ENCODE results near the gene DUS1L.

Gene DUS1L

DNA sequence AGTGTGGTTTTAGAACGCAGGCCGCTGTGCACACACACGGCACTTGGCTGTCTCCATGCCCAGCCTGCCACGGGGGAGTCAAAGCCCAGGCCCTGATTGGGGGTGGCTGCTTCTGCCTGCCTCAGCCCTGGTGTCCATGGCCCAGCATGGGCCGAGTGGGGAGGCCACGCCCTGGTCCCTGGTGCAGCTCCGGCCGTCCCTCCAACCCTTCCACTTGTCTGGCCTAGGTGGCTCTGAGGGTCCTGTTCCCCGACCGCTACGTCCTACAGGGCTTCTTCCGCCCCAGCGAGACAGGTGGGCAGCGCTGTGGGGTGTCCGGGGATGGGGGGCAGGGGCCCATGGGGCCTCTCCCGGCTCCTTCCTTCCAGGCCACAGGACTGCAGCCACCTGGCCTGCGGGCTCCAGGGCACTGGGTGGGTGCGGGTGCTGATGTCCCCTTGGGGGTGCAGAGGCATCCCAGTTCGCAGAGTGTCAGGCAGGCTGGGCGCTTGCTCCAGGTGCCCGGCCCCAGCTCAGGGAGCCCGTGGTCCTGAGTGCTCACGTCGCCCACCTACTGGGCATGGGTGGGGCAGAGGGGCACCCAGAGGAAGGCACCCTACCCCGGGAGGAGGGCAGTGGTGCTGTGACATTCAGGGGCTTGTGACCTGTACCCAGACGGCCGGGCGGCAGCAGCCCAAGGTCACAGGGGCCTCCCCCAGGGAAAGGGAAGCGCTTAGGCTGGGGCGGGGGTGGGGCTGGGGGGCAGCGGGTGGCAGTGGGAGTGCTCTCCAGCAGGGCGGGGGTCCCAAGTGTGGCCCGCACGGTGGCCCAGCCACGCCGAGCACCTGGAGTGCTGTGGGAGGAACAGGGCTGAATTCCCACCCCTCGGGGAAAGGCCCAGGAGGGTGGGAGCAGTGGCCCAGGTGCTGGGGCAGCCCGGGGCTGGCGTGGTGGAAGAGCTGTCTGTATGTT, 54.8 kb downstream of the DUS1L start:
- no peak for DNase-seq

- DNase-seq, result no peak
Observed at GRCh38 chr17:82009413-82009812, 56.2 kb downstream of the DUS1L start.

DNA sequence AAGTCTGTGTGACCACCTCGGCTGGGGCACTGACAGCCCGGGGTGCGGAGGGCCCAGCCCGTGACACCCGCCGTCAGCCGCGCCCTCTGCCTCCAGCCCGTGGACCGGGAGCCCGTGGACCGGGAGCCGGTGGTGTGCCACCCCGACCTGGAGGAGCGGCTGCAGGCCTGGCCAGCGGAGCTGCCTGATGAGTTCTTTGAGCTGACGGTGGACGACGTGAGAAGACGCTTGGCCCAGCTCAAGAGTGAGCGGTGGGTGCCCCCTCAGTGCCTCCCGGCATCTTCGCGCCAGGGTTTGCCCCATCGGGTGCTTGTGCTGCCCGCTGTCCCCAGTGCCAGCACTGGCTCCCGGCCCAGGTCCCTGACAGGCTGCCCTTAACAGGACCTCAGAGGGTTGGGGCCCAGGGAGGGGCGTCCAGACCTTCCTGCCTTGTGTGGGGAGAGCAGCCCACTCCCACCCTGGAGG, 56.6 kb downstream of the DUS1L start:
- DNase-seq, result no peak

- no peak for DNase-seq
Observed at GRCh38 chr17:82008258-82008940, 57.2 kb downstream of the DUS1L start.

All from activated CD4-positive, alpha-beta T cell treated with anti-CD3 and anti-CD28 coated beads, Interleukin-2, amount 50 U/mL, for 16 hours (primary cell).